ENCODE data around the gene MTF2.
"Not testable (repeated sequence)": the region's sequence is repeated elsewhere in the genome, so short reads cannot be mapped to it uniquely, and the experiment has no call there.

Gene MTF2
- total RNA-seq = 67.5 to 79.4 (median 73.3) reads per million in 4 experiments

GRCh38 chr1:93078986-93079654 lies at the start of gene MTF2:
Gene MTF2 (plus strand): TSS chr1:93079283. CDS start chr1:93079527, 244 bp downstream.
- peak; percentile 90 for DNase-seq

DNA sequence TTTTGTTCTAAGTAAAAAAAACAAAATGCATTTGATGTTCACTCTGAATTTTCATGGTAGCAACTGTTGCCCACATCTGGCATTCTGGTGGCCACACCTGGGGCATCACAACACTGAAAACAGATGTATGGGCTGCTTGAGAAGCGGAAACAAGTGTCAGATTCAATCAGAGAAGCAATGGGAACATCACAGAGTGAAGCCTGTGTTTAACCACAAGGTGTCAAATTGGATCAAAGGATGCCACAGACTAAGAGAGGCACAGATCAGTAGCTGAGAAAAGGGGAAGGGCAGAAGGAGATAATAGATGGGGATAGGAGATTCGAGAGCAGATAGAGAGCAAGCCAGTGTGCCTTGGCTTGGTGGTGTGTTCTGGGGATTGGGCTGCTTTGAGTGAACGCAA lies 49.8 kb upstream of the MTF2 start:
- peak; percentile 4 for DNase-seq

GRCh38 chr1:93030191-93030590 lies 48.9 kb upstream of the MTF2 start:
- not testable (repeated sequence) for DNase-seq

DNA sequence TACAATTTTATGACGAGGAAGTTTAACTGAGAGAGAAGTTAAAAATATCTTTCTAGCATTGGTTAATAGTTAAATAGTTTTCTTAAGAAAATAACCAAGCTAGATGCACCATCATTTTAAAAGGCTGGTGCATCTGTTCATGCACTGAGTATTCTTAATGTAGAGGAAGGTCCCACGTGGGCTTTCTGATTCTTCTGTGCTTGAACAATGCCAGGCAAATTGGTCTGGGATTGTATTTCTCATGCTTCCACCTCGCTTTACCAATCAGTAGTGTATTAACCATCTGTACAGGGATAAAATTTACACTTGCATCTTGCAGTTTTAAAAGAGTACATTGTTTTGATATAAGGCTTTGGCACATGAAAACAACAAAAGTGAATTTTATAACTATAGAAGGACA lies 47.4 kb upstream of the MTF2 start:
- no peak for DNase-seq

- no peak for DNase-seq
Observed at GRCh38 chr1:93033029-93033428, 46.1 kb upstream of the MTF2 start.

- no peak for DNase-seq
Observed at GRCh38 chr1:93033785-93034184, 45.3 kb upstream of the MTF2 start.

GRCh38 chr1:93034397-93034796 lies 44.7 kb upstream of the MTF2 start:
- no peak for DNase-seq

DNA sequence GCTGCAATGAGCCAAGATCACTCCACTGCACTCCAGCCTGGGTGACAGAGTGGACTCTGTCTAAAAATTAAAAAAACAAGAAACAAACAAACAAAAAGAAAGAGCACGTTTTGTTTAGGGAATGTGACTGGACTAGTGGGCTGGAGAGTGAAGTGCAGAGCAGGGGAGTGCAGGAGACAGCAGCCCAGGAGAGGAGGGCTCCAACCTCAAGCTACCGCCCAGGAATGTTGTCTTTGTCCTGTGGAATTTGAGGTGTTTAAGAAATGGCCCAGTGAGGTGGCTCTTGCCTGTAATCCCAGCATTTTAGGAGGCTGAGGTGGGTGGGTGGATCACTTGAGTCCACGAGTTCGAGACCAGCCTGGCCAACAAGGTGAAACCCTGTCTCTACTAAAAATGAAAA lies 42.4 kb upstream of the MTF2 start:
- no peak for DNase-seq

GRCh38 chr1:93042187-93043056 lies 36.7 kb upstream of the MTF2 start:
- no peak for DNase-seq

DNA sequence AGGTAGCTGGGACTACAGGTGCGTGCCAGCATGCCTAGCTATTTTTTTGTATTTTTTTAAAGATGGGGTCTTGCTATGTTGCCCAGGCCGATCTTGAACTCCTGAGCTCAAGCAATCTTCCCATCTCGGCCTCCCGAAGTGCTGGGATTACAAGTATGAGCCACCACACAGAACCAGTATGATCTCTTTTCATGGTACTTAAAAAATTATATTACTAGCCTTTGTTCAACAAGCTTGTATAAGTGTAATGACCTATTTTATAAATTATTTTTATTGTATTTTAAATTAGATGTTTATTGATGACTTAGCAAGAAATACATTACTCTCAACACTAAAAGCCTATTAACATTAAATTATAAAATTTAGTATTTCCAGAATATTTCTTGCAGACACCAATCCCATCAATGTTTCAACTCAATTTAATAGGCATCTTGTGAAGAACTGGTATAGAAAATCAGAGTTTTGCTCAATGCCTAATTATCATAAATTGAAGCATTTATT lies 36.0 kb upstream of the MTF2 start:
- no peak for DNase-seq

GRCh38 chr1:93047618-93048017 lies 31.5 kb upstream of the MTF2 start:
- no peak for DNase-seq

GRCh38 chr1:93051961-93052360 lies 27.1 kb upstream of the MTF2 start:
- no peak for DNase-seq

- DNase-seq = no peak
Observed at GRCh38 chr1:93056214-93056613, 22.9 kb upstream of the MTF2 start.

DNA sequence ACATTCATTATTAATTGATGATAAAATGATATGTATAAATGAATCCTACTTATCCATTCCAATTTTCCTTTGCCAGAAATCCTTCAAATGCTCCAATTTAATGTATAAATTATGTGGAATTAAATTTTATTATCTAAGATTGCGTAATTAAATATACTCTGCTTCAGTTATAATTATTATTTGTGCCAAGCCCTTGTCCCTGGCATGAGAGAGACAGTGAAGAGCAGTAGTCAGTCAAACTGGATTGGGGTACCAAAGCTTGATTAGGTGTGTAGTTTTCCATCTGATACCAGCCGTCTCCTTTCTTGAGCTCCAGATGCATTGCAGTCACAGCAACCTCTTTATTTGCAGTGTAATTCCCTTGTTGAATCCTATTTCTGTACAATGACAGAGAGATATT lies 22.4 kb upstream of the MTF2 start:
- no peak for DNase-seq

DNA sequence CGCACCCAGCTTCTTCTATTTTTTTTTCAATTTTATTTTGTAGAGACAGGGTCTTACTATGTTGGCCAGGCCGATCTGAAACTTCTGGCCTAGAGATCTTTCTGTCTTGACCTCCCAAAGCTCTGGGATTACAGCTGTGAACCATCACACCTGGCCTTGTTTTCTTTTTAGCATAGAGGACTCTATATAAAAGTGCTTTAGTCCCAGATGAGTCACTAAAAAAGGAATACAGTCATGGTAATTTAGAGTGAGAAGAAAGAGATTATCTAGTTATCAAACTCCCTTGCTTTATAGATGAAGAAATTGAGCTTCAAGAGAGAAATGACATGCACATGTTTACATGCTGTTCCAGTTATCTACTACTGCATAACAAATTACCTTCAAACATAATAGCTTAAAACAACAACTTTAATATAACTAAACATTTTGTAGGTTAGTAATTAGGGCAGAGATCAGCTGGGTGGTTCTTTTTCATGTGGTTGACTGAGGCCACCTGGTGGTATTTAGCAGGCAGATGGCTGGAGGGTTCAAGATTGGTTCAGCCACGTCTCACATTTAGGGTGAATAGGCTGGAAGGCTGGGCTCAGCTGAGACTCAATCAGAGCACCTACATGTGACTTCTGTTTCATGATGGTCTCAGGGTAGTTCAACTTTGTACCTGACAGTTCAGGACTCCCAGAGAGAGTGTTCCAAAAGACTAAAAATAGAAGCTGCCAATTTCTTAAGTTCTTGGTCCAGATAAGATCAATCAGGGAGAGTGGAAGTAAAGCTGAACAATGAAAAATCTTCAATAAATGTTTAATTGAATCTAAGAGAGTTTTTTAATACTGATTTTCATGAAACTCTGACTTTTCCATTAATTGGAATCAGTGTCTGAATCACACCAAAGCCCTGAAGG lies 16.9 kb upstream of the MTF2 start:
- no peak for DNase-seq

GRCh38 chr1:93076268-93076667 lies 2.8 kb upstream of the MTF2 start:
- DNase-seq = no peak

DNA sequence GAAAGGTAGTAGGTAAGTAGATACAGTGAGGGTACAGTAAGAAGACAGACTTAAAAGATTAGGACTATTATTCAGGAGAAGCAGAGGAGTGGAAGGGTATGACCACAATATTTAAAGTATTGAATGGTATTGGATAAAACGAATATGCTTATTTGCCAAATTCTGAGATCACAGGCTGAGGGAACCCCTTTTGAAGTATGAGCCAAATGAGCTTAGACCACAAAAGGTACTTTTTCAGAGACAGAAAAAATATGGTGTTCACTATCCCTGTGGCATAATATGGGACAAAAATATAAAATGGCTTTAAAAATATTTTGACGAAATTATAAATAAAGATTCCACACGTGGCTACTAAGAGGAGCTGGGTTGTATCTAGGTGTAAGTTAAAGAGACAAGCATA lies 880 bp upstream of the MTF2 start:
- no peak for DNase-seq

- DNase-seq = no peak
Observed at GRCh38 chr1:93078638-93078985, 471 bp upstream of the MTF2 start.

DNA sequence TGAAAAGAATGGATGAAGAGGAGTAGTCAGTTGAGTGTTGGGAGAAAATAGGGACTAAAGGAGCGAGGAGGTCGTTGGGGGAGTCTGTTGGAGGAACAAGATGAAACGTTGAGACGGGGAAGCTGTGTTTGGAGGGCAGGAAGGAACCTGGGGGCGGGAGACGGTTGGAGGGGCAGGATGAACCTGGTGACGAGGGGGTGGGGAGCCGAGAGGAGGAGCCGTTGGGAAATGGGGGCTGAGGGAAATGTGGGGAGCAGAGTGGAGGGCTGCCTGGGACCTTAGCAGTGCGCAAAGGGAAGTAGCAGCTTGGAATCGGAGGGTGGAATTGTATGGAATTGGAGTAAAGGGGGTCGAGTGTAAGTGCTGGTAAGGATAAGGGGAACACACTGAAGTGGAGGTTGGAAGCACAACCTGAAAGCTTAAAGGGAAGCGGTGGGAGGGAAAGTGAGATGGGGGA lies 630 bp downstream of the MTF2 start:
- DNase-seq = peak; percentile 11

DNA sequence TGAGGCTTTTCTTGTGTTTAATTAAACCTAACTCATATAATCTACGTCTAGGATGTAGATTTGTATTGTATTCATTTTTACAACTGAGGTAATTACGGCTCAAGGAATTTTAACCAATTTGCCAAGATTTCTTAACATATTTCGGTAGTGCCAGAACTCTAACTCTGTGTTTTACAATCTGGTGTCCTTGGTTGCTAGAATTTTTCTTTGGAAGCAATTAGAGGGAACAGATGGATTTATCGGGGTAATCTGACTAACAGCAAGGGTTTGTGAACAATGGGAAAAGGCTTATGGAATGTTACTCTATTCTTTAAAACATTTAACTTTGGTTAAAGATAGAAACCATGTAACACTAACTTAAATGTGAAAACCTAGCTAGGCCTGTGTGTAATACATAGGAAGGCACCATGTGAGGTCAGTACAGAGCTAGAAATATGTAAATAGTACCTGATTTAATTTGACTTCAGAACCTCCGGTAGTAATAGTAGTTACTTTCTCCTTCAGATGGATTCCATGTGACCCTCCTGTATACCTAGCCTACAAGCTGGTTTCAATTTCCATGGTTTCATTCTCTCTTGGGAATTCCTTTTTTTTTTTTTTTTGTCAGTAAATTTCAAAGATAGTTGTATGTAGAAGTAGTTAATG lies 1.2 kb downstream of the MTF2 start:
- no peak for DNase-seq

- no peak for DNase-seq
Observed at GRCh38 chr1:93081716-93082115, 2.6 kb downstream of the MTF2 start.

DNA sequence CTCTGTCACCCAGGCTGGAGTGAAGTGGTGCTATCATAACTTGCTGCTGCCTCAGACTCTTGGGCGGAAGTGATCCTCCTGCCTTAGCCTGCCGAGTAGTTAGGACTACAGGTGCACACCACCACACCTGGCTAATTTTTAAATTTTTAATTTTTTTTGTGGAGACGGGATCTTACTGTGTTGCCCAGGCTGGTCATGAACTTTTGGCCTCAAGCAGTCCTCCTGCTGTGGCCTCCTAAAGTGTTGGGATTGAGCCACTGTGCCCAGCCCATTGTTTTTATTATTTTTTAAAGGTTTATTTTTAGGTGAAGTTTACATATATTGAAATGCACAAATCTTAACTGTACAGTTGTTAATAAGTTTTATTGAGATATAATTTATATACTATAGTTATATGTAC lies 3.2 kb downstream of the MTF2 start:
- DNase-seq = no peak
